ENCODE data around the gene MFSD2B.

- TF ChIP-seq CTCF (IDR thresholded peaks at IDR 0.05; ENCODE audit: insufficient read depth, low read length, poor library complexity, severe bottlenecking) (no peak), EZH2phosphoT487 (conservative IDR thresholded peaks at IDR 0.05; ENCODE audit: low read length) (no peak)
Observed at GRCh38 chr2:24022324-24022974, 12.6 kb downstream of the MFSD2B start.

All from SU-DHL-6 (cell line).